Activated CD8-positive, alpha-beta memory T cell treated with anti-CD3 and anti-CD28 coated beads, Interleukin-2, amount 10 ng/mL, durations not matched to agents 7 days and 5 days (primary cell): ENCODE data around the gene KCTD21. TPM values are rescaled to one million over a fixed set of nuclear protein-coding genes. Genes with fewer than 3 reads are reported as not detected.

Experiments used
- ATAC-seq: fragments of 150-1000 bp; cut with Tn5 transposase; one replicate; pipeline ENCODE4 v1.10.0; 2021; ENCODE audit warnings: moderate library complexity
- CTCF ChIA-PET: fragments of 350-600 bp; sonication (Branson Sonifier 250); formaldehyde crosslinking; loops from one replicate; lab custom pipeline; 2021; ENCODE audit warnings: antibody characterized with exemption; lab: Charles Lee
- DNase-seq: peaks from one replicate; pipeline ENCODE4 v3.0.0-alpha.2; 2020
- H3K27ac Mint-ChIP-seq: one replicate; pipeline ENCODE4 v1.8.0; 2021; ENCODE audit warnings: mild to moderate bottlenecking, mixed read lengths
- H3K27me3 Mint-ChIP-seq: one replicate; pipeline ENCODE4 v1.8.0; 2021; ENCODE audit warnings: mixed read lengths
- H3K36me3 Mint-ChIP-seq: one replicate; pipeline ENCODE4 v1.8.0; 2021; ENCODE audit warnings: mild to moderate bottlenecking, mixed read lengths
- H3K4me1 Mint-ChIP-seq: one replicate; pipeline ENCODE4 v1.8.0; 2021; ENCODE audit warnings: mixed read lengths
- H3K4me3 Mint-ChIP-seq: one replicate; pipeline ENCODE4 v1.8.0; 2021; ENCODE audit warnings: mild to moderate bottlenecking, moderate library complexity, mixed read lengths
- H3K9me3 Mint-ChIP-seq: one replicate; pipeline ENCODE4 v1.8.0; 2022; ENCODE audit warnings: low read depth, mixed read lengths
- total RNA-seq, 2 experiments: library from RNA; stranded (reverse); gene quantifications; one replicate each; pipeline ENCODE4 v1.2.3, GENCODE V29; 2021

KCTD21 gene
- total RNA-seq, 2 experiments from 2014 or later, result 6.4 to 7.3 TPM

- Mint-ChIP-seq H3K27me3 (no peaks in the 10 kb centered on the region), H3K9me3 (no peaks in the 10 kb centered on the region), H3K27ac (no peak overlapping the region), H3K4me1 (no peaks in the 10 kb centered on the region), H3K4me3 (no peak overlapping the region), H3K36me3 (peaks cover 5% of the 10 kb centered on the region)
- ATAC-seq (no peak), DNase-seq (no peak)
- CTCF ChIA-PET, result interaction anchor here (1.6 kb wide), 1 partner anchor 125 kb away, joined by 4 read pairs; no protein-coding TSS in a partner anchor
Observed at GRCh38 chr11:78170874-78171549, 17.4 kb downstream of the KCTD21 start.

DNA sequence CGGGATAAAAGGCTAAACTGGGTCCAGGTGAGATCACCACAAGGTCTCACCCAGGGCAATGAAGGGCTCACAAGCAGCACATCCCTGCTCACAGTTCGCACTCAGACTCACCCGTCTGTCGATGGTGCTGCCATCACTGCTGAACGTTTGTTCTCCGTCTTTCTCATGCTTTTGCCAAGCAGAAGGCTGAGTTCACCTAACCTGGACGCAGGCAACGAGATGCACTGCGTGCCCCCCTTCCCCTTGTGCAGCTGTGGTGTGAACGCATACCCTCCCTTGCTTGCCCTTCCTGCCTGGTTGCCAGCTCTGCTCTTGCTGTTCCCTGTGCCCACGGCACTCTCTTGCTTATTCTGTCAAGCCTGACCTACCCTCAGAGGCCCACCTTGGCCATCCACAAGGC, 18.0 kb downstream of the KCTD21 start:
- H3K36me3 Mint-ChIP-seq, result peaks cover 5% of the 10 kb centered on the region
- H3K4me3 Mint-ChIP-seq, result no peak overlapping the region
- H3K27me3 Mint-ChIP-seq, result no peaks in the 10 kb centered on the region
- H3K4me1 Mint-ChIP-seq, result no peaks in the 10 kb centered on the region
- no peaks in the 10 kb centered on the region for H3K9me3 Mint-ChIP-seq
- CTCF ChIA-PET, result interaction anchor here (1.6 kb wide), 1 partner anchor 124 kb away, joined by 4 read pairs; no protein-coding TSS in a partner anchor
- no peak for ATAC-seq
- H3K27ac Mint-ChIP-seq, result no peak overlapping the region
- no peak for DNase-seq

GRCh38 chr11:78168539-78169477, 19.6 kb downstream of the KCTD21 start:
- CTCF ChIA-PET, result no interaction called here
- H3K9me3 Mint-ChIP-seq, result no peaks in the 10 kb centered on the region
- no peak overlapping the region for H3K4me3 Mint-ChIP-seq
- no peak for DNase-seq
- ATAC-seq, result no peak
- no peaks in the 10 kb centered on the region for H3K4me1 Mint-ChIP-seq
- H3K27me3 Mint-ChIP-seq, result no peaks in the 10 kb centered on the region
- H3K36me3 Mint-ChIP-seq, result peaks cover 3% of the 10 kb centered on the region
- H3K27ac Mint-ChIP-seq, result no peak overlapping the region

- H3K9me3 Mint-ChIP-seq, result no peaks in the 10 kb centered on the region
- H3K27ac Mint-ChIP-seq, result no peak overlapping the region
- CTCF ChIA-PET, result no interaction called here
- H3K27me3 Mint-ChIP-seq, result no peaks in the 10 kb centered on the region
- no peaks in the 10 kb centered on the region for H3K4me1 Mint-ChIP-seq
- ATAC-seq (no peak), DNase-seq (no peak)
- H3K4me3 Mint-ChIP-seq, result no peak overlapping the region
- no peaks in the 10 kb centered on the region for H3K36me3 Mint-ChIP-seq
Observed at GRCh38 chr11:78166855-78167469, 21.5 kb downstream of the KCTD21 start.

DNA sequence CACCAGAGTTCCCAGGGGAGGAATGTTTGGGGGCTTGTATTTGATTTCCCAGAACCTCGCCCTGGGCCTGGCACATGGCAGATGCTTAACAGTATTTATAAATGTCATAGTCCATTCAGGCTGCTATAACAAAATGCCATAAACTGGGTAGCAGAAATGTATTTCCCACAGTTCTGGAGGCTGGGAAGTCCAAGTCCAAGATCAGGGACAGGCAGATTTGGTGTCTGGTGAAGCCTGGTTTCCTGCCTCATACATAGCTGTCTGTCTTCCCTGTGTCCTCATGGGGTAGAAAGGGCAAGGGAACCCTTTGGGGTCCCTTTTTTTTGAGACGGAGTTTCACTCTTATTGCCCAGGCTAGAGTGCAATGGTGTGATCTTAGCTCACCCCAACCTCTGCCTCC, 24.0 kb downstream of the KCTD21 start:
- no peaks in the 10 kb centered on the region for H3K36me3 Mint-ChIP-seq
- H3K9me3 Mint-ChIP-seq, result no peaks in the 10 kb centered on the region
- ATAC-seq (no peak), DNase-seq (no peak)
- no peaks in the 10 kb centered on the region for H3K4me1 Mint-ChIP-seq
- no peaks in the 10 kb centered on the region for H3K27me3 Mint-ChIP-seq
- no peak overlapping the region for H3K4me3 Mint-ChIP-seq
- H3K27ac Mint-ChIP-seq, result no peak overlapping the region
- CTCF ChIA-PET, result no interaction called here

- H3K4me1 Mint-ChIP-seq, result no peaks in the 10 kb centered on the region
- H3K36me3 Mint-ChIP-seq, result no peaks in the 10 kb centered on the region
- H3K27me3 Mint-ChIP-seq, result no peaks in the 10 kb centered on the region
- CTCF ChIA-PET, result no interaction called here
- H3K4me3 Mint-ChIP-seq, result no peak overlapping the region
- no peak overlapping the region for H3K27ac Mint-ChIP-seq
- ATAC-seq, result no peak
- H3K9me3 Mint-ChIP-seq, result no peaks in the 10 kb centered on the region
- no peak for DNase-seq
Observed at GRCh38 chr11:78163828-78164227, 24.6 kb downstream of the KCTD21 start.

DNA sequence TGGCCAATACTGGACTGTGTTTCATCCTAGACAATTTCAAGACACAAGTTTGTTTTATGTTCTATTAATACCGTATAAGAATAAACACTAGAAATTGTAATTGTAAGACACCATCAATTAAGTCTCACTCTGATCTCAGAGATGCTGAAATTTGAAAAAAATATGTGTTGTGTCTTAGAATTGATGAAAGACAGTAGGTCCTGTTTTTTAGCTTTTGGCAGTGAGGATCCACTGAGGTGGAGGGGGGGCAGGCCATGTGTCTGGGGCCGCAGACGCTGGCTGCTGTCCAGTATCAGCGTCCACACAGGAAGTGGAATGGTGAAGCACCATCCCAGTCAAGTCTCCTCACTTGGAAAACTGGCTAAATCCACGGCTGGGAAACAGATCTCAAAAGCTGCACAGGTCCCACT, 26.5 kb downstream of the KCTD21 start:
- Mint-ChIP-seq H3K4me1 (no peaks in the 10 kb centered on the region), H3K4me3 (no peak overlapping the region), H3K27me3 (no peaks in the 10 kb centered on the region), H3K9me3 (no peaks in the 10 kb centered on the region), H3K27ac (no peak overlapping the region), H3K36me3 (no peaks in the 10 kb centered on the region)
- ATAC-seq, result no peak
- DNase-seq, result no peak
- CTCF ChIA-PET, result no interaction called here

DNA sequence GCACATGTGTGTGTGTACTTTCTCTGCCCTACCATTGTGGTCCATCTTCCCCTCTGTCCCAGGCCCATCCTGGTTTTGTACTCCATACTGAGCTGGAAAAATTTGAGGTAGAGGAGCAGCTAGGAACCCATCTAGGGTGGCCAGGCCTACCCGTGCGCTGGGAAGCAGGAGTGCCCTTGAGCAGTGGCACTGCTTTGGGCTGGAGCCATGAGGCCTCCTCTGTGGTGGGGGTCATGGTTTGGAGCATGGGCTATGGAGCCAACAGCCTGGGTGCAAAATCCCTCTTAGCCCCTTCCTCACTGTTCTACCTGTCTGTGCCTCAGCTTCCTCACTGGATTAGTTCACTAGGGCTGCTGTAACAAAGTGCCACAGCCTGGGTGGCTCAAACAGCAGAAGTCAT, 27.1 kb downstream of the KCTD21 start:
- CTCF ChIA-PET, result no interaction called here
- Mint-ChIP-seq H3K27me3 (no peaks in the 10 kb centered on the region), H3K4me1 (no peaks in the 10 kb centered on the region), H3K4me3 (no peak overlapping the region), H3K9me3 (no peaks in the 10 kb centered on the region), H3K36me3 (no peaks in the 10 kb centered on the region), H3K27ac (no peak overlapping the region)
- no peak for ATAC-seq
- DNase-seq, result no peak

DNA sequence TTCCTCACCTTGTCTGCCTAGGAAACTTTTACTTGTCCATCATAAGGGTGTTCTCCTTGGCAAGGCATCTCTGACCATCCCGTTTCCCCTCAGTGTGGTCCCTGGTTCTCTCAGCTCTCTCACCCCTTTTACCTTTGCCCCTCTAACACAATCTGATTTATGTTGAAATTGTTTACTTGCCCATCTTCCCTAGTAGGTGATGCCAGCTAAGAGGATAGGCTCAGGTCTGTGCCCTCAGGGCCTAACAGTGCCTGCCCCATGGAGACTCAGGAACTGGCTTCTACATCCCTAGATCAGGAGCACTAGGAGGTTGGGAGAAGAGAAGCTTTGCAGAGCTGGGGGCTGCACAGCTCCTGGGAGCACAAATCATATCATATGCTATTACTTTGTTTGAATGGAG, 27.9 kb downstream of the KCTD21 start:
- ATAC-seq, result no peak
- CTCF ChIA-PET, result interaction anchor here (1.1 kb wide), 1 partner anchor 28 kb away, joined by 3 read pairs; the partner anchor contains the start of gene KCTD21

DNA sequence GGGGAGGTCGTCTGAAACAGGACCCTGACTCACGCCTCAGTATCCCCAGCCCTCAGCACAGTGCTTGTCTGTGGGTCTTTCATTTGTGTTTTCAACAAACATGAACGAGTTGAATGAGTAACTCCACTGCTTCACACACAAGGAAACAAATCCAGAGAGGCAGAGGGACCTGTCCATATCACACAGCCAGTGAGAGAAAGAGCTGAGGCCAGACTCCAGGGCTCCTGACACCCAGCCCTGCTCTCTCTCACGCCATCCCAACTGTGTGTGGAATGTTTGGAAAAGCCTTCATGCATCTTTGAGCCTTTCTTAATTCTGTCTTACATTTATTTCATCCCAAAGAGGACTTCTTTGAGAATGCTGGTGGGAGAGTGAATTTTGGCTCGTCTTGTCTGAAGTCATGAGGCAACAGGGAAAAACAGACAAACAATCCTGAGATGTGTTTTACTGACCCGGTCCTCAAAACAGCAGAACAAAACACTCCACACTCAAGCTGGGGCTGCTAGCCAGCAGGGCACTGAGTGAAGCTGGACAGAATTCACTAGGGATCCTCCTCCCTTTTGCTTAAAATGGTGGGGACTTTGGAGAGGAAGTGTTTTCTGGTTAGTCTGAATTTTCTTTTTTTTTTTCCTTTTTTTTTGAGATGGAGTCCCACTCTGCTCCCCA, 29.3 kb downstream of the KCTD21 start:
- ATAC-seq (no peak), DNase-seq (no peak)
- H3K27me3 Mint-ChIP-seq, result no peaks in the 10 kb centered on the region
- H3K4me1 Mint-ChIP-seq, result no peaks in the 10 kb centered on the region
- H3K9me3 Mint-ChIP-seq, result no peaks in the 10 kb centered on the region
- H3K4me3 Mint-ChIP-seq, result no peak overlapping the region
- H3K36me3 Mint-ChIP-seq, result no peaks in the 10 kb centered on the region
- CTCF ChIA-PET, result interaction anchor here (1.1 kb wide), 1 partner anchor 29 kb away, joined by 3 read pairs; the partner anchor contains the start of gene KCTD21
- no peak overlapping the region for H3K27ac Mint-ChIP-seq

More for the DNA sequence above, 27.9 kb downstream of the KCTD21 start:
- no peaks in the 10 kb centered on the region for H3K9me3 Mint-ChIP-seq
- H3K4me3 Mint-ChIP-seq, result no peak overlapping the region
- no peaks in the 10 kb centered on the region for H3K36me3 Mint-ChIP-seq
- no peaks in the 10 kb centered on the region for H3K27me3 Mint-ChIP-seq
- no peak overlapping the region for H3K27ac Mint-ChIP-seq
- no peaks in the 10 kb centered on the region for H3K4me1 Mint-ChIP-seq
- DNase-seq, result no peak

- DNase-seq, result no peak
- no peaks in the 10 kb centered on the region for H3K4me1 Mint-ChIP-seq
- ATAC-seq, result no peak
- no peak overlapping the region for H3K4me3 Mint-ChIP-seq
- no peaks in the 10 kb centered on the region for H3K9me3 Mint-ChIP-seq
- no peaks in the 10 kb centered on the region for H3K36me3 Mint-ChIP-seq
- no peaks in the 10 kb centered on the region for H3K27me3 Mint-ChIP-seq
- CTCF ChIA-PET, result no interaction called here
- H3K27ac Mint-ChIP-seq, result no peak overlapping the region
Observed at GRCh38 chr11:78156127-78156844, 32.1 kb downstream of the KCTD21 start.

- Mint-ChIP-seq H3K4me1 (no peaks in the 10 kb centered on the region), H3K27me3 (no peaks in the 10 kb centered on the region), H3K9me3 (no peaks in the 10 kb centered on the region), H3K4me3 (no peak overlapping the region), H3K27ac (no peak overlapping the region), H3K36me3 (no peaks in the 10 kb centered on the region)
- ATAC-seq (no peak), DNase-seq (no peak)
- CTCF ChIA-PET, result interaction anchor here (1.3 kb wide), 1 partner anchor 12 kb away, joined by 3 read pairs; the partner anchor contains the start of gene ALG8
Observed at GRCh38 chr11:78151804-78152203, 36.6 kb downstream of the KCTD21 start.
